ENCODE measurements around the gene DLG2. TPM values are rescaled to one million over a fixed set of nuclear protein-coding genes. Genes with fewer than 3 reads are reported as not detected.

Gene DLG2
- total RNA-seq, 1 donor from 2014 or later, result 0.17 TPM

DNA sequence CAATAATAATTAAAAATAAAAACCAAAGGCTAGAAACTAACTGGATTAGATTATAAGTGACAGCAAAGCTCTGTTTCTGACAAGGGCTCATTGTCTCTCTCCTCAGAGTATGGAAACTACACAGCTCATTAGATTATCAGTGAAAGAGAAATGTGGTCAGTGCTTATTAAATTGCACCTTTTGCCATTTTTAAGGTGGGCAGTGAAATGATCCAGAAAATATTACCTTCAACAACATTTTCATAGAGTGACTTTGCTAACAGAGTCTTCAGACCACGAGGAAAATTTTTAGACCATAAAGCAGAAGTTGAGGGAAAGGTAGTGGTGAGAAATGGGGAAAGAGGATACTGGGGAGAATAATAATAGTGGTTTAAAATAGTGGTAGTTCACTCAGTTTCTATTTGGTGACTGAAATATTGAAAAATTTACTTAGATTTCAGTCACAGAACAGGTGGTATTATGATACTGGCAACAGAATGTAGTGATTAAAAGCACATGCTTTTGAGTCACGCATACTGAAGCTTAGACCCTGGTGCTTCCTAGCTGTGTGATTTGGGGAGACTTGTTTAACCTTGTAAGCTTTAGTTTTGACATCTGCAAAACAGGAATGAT is 1657.0 kb downstream of the DLG2 start:
- DNase-seq (ENCODE audit: low read depth), result no peak
- no peak overlapping the region for H3K4me3 ChIP-seq (ENCODE audit: low read depth, low read length)
- TF ChIP-seq, protein P1, sequence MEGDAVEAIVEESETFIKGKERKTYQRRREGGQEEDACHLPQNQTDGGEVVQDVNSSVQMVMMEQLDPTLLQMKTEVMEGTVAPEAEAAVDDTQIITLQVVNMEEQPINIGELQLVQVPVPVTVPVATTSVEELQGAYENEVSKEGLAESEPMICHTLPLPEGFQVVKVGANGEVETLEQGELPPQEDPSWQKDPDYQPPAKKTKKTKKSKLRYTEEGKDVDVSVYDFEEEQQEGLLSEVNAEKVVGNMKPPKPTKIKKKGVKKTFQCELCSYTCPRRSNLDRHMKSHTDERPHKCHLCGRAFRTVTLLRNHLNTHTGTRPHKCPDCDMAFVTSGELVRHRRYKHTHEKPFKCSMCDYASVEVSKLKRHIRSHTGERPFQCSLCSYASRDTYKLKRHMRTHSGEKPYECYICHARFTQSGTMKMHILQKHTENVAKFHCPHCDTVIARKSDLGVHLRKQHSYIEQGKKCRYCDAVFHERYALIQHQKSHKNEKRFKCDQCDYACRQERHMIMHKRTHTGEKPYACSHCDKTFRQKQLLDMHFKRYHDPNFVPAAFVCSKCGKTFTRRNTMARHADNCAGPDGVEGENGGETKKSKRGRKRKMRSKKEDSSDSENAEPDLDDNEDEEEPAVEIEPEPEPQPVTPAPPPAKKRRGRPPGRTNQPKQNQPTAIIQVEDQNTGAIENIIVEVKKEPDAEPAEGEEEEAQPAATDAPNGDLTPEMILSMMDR (conservative IDR thresholded peaks at IDR 0.05; ENCODE audit: low read depth, low read length), result no peak

DNA sequence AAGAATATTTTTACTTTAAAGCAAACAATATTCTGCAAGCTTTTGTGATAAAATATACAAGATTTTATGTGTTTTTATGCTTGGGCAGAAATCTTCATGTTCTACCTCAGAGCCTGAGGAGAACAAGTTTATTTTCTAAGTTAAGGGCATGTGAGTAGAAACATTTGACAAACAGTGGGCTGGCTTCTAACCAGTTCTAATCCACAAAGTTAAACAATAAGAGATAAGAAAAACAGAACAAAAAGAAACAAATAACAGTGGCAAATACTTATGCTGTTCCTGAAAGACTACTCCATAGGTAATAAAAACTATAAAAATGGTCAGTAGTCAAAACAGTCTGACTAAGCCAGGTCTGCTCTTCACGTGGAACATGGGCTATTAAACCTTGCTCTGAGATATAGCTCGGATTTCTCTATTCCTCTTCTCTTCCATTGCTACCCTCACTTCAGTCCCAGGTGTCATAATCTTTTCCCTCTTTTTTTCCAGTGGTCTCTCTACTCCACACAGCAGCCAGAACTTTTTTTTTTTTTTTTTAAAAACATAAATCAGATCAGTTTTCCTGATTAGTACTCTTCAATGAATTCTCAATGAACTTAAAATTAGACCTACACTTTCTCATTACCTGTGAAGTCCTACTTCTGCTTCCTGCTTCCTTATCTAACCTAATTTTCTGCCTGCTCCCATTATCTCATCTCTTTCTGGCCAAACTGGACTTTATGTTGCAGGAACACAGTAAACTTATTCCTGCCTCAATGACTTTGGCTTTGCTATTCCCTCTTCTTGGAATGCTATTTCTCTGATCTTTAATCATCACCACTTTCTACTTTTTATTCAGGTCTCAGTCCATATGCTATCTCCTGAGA is 1669.9 kb downstream of the DLG2 start:
- DNase-seq (ENCODE audit: low read depth), result no peak
- no peak overlapping the region for H3K4me3 ChIP-seq (ENCODE audit: low read depth, low read length)
- TF ChIP-seq, protein P1 (conservative IDR thresholded peaks at IDR 0.05; ENCODE audit: low read depth, low read length), result no peak

DNA sequence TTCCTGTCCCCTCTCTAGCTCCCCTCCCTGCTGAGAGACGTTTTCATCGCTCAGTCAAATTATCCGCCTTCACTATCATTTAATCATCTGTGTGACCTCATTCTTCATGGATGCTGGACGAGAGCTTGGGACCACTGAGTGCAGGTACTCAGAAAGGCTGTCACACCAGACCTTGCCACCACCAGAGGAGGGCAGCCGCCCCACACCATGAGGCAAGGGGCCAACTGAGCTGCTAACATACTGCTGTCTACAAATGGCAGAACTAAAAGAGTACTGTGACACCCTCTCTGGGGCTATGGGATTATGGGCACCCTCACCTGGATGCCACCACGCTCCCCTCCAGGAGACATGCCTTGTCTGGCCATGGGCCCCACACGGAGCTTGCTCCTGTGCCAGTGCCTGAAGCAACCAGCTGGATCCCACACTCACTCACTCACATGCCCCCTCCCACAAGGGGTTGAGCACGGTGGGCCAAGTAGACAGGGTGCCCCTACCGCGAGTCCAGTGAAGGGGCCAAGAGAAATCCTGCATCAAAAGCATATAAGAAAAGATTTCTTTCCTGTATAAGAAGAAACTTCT is 1670.9 kb downstream of the DLG2 start:
- no peak for DNase-seq (ENCODE audit: low read depth)
- TF ChIP-seq, protein P1 (conservative IDR thresholded peaks at IDR 0.05; ENCODE audit: low read depth, low read length), result no peak
- H3K4me3 ChIP-seq (ENCODE audit: low read depth, low read length), result no peak overlapping the region

DNA sequence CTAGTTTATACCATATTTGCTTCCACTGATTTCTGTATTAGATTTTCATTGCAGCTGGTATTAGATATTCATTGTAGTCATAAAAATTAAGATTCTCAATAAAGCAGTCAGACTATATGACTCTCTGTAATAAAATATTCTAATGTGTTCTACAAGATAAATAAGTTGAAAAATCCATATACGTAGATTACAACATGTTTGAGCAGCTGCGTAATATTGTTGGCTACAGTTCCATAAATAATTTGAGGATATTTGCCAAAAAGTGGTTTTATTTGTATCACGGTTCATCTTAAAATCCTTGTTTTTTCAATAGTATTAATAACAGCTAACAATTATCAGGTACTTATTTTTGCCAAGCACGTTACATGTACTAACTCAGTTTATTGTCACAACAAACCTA is 1672.4 kb downstream of the DLG2 start:
- H3K4me3 ChIP-seq (ENCODE audit: low read depth, low read length), result no peak overlapping the region
- TF ChIP-seq, protein P1 (conservative IDR thresholded peaks at IDR 0.05; ENCODE audit: low read depth, low read length), result no peak

DNA sequence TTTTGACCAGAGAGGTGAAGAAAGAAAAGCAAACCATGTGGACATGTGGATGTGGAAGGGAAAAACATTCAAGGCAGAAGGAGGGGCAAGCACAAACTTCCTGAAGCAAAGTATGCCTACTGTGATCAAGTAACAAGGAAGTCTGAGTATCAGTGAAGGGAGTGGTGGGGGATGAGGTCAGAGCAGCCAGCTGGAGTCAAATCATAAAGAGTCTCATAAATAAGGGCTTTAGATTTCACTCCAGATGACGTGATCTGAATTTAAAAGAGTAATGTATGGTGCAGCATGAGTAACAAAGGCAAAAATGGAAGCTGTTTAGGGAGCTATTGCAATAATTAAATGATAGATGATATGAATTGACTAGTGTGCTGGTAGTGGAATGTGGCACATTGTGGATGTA is 1675.6 kb downstream of the DLG2 start:
- TF ChIP-seq, protein P1 (conservative IDR thresholded peaks at IDR 0.05; ENCODE audit: low read depth, low read length), result no peak
- H3K4me3 ChIP-seq (ENCODE audit: low read depth, low read length), result no peak overlapping the region
- no peak for DNase-seq (ENCODE audit: low read depth)

More for the DNA sequence above, 1672.4 kb downstream of the DLG2 start:
- DNase-seq (ENCODE audit: low read depth), result no peak

DNA sequence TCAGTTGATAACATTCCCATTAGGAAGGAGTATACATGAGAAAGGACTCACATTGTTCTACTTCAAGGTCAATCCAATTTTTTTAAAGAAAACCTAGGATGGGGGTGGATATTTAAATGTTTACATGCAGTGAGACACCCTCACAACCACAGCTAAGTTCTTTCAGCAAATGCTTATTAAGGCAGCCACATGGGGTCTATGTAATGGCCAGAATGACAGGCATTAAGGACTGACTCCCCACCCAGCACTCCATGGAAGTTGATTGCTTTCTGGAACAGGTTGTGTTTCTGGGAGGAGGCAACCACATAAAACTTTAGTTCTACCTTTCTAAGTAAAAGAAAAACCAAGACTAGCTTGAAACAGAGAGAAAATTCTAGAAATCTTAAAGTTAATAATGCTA is 1678.9 kb downstream of the DLG2 start:
- TF ChIP-seq, protein P1 (conservative IDR thresholded peaks at IDR 0.05; ENCODE audit: low read depth, low read length), result no peak
- DNase-seq (ENCODE audit: low read depth), result no peak

More for the DNA sequence above, 1678.9 kb downstream of the DLG2 start:
- H3K4me3 ChIP-seq (ENCODE audit: low read depth, low read length), result no peak overlapping the region

All from epithelial cell of proximal tubule (primary cell).